Measurements from ENCODE around the gene PRKRIP1.
"Not testable (repeated sequence)": the region's sequence is repeated elsewhere in the genome, so short reads cannot be mapped to it uniquely, and the experiment has no call there.

PRKRIP1 gene

DNA sequence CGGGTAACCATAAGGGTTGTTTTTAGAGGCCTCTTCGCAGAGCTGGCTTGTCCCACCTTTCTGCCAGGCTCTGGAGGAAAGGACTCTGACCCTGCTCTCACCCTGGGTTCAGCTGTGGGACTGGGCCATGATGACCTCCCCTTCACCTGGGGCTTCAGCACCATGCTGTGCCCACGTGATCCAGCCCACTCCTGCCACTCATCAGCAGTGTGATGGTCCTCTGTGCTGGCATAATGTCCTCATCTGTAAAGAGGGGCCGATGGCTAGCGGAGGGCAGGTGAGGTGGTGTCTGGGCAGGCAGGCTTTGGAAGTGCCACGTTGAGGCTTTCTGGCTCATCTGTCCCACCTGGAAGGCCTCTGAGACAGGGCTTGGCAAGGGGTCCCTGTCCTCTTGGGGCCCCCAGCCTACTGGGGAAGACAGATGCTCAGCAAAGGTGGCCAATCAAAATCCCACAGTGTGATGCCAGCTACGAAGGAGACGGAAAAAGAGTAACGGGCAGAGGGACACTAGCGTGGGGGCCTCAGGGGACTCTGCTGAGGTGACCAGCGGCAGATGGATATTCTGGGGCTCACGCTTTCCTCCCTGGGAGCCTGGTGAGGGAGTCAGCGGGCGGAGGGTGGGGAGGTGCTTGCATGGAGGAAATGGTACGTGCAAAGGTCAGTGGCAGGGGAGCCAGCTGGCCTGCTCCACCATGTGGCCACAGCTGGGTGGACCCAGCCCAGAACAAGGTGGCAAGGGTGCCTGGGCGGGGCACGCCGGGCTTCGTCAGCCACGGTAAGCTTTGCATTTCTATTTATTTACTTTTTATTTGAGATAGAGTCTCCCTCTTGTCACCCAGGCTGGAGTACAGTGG, 74.0 kb downstream of the PRKRIP1 start:
- no peak overlapping the region for H3K27ac ChIP-seq
- H3K4me3 ChIP-seq = no peak overlapping the region
- TF ChIP-seq, protein P1, sequence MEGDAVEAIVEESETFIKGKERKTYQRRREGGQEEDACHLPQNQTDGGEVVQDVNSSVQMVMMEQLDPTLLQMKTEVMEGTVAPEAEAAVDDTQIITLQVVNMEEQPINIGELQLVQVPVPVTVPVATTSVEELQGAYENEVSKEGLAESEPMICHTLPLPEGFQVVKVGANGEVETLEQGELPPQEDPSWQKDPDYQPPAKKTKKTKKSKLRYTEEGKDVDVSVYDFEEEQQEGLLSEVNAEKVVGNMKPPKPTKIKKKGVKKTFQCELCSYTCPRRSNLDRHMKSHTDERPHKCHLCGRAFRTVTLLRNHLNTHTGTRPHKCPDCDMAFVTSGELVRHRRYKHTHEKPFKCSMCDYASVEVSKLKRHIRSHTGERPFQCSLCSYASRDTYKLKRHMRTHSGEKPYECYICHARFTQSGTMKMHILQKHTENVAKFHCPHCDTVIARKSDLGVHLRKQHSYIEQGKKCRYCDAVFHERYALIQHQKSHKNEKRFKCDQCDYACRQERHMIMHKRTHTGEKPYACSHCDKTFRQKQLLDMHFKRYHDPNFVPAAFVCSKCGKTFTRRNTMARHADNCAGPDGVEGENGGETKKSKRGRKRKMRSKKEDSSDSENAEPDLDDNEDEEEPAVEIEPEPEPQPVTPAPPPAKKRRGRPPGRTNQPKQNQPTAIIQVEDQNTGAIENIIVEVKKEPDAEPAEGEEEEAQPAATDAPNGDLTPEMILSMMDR (IDR thresholded peaks at IDR 0.05) = no peak
- no peak for DNase-seq (ENCODE audit: low spot score)

- H3K4me3 ChIP-seq = no peak overlapping the region
- H3K27ac ChIP-seq = no peak overlapping the region
- DNase-seq (ENCODE audit: low spot score) = no peak
- TF ChIP-seq, protein P1 (IDR thresholded peaks at IDR 0.05) = no peak
Measured at GRCh38 chr7:102471791-102472125, 75.6 kb downstream of the PRKRIP1 start.

DNA sequence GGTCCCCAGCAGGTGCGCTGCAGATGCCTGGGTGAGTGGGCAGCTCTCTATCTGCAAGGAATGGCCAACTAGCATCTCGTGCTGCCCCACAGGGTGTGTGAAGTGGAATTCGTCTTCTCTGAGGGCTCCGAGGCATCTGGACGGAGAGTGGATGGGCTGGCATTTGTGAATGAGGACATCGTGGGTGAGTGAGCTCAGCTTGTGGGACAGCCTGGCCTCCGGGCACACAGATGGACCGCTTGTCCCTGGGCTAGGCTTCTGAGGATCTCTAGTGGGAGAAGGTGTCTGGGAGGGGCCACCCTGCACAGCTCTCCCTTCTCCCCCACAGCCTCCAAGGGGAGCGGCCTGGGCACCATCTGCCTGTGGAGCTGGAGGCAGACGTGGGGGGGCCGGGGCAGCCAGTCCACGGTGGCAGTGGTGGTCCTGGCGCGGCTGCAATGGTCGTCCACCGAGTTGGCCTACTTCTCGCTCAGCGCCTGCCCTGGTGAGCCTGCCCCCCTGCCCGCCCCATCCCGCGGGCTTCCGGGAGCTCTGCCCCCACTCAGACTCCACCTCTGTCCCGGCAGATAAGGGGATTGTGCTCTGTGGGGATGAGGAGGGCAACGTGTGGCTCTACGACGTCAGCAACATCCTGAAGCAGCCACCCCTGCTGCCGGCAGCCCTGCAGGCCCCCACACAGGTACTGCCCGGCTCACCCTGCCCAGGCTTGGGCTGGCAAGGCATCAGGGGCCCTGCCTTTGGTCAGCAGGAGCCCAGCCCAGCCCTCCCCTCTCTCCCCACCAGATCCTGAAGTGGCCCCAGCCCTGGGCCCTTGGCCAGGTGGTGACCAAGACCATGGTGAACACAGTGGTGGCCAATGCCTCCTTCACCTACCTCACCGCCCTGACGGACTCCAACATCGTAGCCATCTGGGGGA, 76.2 kb downstream of the PRKRIP1 start:
- no peak overlapping the region for H3K27ac ChIP-seq
- no peak for DNase-seq (ENCODE audit: low spot score)
- H3K4me3 ChIP-seq = no peak overlapping the region
- TF ChIP-seq, protein P1 (IDR thresholded peaks at IDR 0.05) = no peak

DNA sequence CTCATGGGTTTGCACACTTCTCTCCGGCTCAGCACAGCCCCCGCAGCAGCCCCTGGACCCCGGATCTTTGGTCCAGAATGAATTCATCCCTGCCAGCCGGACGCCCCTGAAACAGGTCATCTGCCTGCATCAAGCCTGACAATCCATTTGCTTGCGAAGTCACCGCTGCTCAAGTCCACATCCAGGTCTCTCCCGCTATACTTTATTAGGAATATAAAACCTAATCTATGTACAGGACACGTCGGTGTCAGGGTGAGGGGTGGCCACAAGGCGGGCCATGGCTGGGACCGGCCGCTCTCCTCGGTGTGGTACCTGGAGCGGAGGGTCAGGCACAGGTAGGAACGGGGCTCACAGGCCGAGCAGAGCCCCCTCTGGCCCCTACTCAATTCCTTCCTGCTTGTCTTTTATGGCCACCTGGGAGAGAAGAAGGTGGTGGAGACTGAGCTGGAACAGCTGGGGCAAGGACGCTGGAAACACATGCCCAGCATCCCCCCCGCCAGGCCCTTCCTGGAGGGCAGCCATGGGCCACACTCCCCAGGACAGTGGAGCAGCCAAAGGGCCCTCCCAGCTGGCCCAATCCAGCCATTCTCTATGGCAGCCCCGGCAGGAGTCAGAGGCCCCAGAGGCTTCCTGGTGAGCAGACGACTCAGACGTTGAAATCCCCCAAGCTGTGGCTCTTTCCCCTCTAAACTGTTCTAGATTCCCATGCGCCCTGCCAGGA, 77.3 kb downstream of the PRKRIP1 start:
- Histone ChIP-seq H3K4me3 (no peak overlapping the region), H3K27ac (peak overlapping the region in 1 of 2 donors; percentile 32)
- no peak for DNase-seq (ENCODE audit: low spot score)
- TF ChIP-seq, protein P1 (IDR thresholded peaks at IDR 0.05) = no peak

- H3K27ac ChIP-seq = peak overlapping the region in 1 of 2 donors; percentile 32
Measured at GRCh38 chr7:102474116-102474515, 78.0 kb downstream of the PRKRIP1 start.

GRCh38 chr7:102474736-102475435, 78.7 kb downstream of the PRKRIP1 start:
- peak overlapping the region in 1 of 2 donors; percentile 32 for H3K27ac ChIP-seq
- DNase-seq (ENCODE audit: low spot score); H3K4me3 ChIP-seq: not testable (repeated sequence)

More at GRCh38 chr7:102474116-102474515, 78.0 kb downstream of the PRKRIP1 start:
- not testable (repeated sequence) for H3K4me3 ChIP-seq; DNase-seq (ENCODE audit: low spot score)
